Spleen (tissue), 7 donors: ENCODE measurements around the gene CALY.

Source experiments
- POLR2A ChIP-seq, 3 donors: fragments of 450-650 bp; IDR thresholded peaks; one replicate each; pipeline ENCODE4 v1.5.1; 2017; ENCODE audit warnings: antibody characterized with exemption in 3 of 3, mild to moderate bottlenecking in 1 of 3
- POLR2AphosphoS5 ChIP-seq, 3 donors: sonication (generic); formaldehyde crosslinking; IDR thresholded peaks; one replicate each; pipeline ENCODE4 v1.5.1; 2017; ENCODE audit warnings: antibody characterized with exemption in 3 of 3
- TF ChIP-seq, protein P1 (sequence below), 11 experiments: fragments of 200-600 bp in 7 of 11; fragments of 450-650 bp in 4 of 11; sonication (generic) in 4 of 11; IDR thresholded peaks in 8 of 11; conservative IDR thresholded peaks in 3 of 11; 1 replicate in 7 of 11; 2 replicates in 4 of 11; pipeline versions ENCODE4 v1.4.0 to v1.8.0; 2016 to 2021; ENCODE audit warnings: antibody characterized with exemption in 11 of 11, inconsistent platforms in 4 of 11, mild to moderate bottlenecking in 1 of 11
- donor health status: DM: no; HTN: no; CAD: no; lungs with moderate emphysema.
- donor health status: DM: no; HTN: no; CAD: no.
- donor health status: DM: no; HTN: no; CAD: no.

- TF ChIP-seq POLR2A (IDR thresholded peaks at IDR 0.05) (no peak), POLR2AphosphoS5 (IDR thresholded peaks at IDR 0.05) (peak in 2 of 3 donors; percentile 12 to 67)
- TF ChIP-seq, protein P1, sequence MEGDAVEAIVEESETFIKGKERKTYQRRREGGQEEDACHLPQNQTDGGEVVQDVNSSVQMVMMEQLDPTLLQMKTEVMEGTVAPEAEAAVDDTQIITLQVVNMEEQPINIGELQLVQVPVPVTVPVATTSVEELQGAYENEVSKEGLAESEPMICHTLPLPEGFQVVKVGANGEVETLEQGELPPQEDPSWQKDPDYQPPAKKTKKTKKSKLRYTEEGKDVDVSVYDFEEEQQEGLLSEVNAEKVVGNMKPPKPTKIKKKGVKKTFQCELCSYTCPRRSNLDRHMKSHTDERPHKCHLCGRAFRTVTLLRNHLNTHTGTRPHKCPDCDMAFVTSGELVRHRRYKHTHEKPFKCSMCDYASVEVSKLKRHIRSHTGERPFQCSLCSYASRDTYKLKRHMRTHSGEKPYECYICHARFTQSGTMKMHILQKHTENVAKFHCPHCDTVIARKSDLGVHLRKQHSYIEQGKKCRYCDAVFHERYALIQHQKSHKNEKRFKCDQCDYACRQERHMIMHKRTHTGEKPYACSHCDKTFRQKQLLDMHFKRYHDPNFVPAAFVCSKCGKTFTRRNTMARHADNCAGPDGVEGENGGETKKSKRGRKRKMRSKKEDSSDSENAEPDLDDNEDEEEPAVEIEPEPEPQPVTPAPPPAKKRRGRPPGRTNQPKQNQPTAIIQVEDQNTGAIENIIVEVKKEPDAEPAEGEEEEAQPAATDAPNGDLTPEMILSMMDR (IDR thresholded peaks at IDR 0.05 in 8 of 11, conservative IDR thresholded peaks at IDR 0.05 in 3 of 11) = peak; percentile 53 to 91 (median 73)
These were observed 18.1 kb downstream of the CALY start for GRCh38 chr10:133318494-133319127.
